B cell (primary cell): ENCODE data around the gene SH3RF3. TPM values are rescaled to one million over a fixed set of nuclear protein-coding genes. Genes with fewer than 3 reads are reported as not detected.

Experiments used
- ATAC-seq: fragments of 200-7000 bp; cut with Tn5 transposase; one replicate; pipeline ENCODE4 v1.10.0; 2021; ENCODE audit warnings: low read depth, mild to moderate bottlenecking, moderate number of reproducible peaks, moderate library complexity
- CTCF ChIA-PET: fragments of 350-600 bp; sonication (Branson Sonifier 250); formaldehyde crosslinking; loops from one replicate; lab custom pipeline; 2021; ENCODE audit warnings: antibody characterized with exemption, inconsistent platforms; lab: Charles Lee
- POLR2A ChIA-PET: fragments of 350-600 bp; sonication (Branson Sonifier 250); formaldehyde crosslinking; loops from one replicate; lab custom pipeline; 2021; ENCODE audit warnings: antibody characterized with exemption; lab: Charles Lee
- DNase-seq: peaks from one replicate; pipeline ENCODE4 v3.0.0; 2013
- H2AFZ ChIP-seq: 2 replicates; pipeline ENCODE4 v1.6.1; 2012; ENCODE audit warnings: mild to moderate bottlenecking, low read depth, low read length; ENCODE audit not compliant: insufficient read depth, poor library complexity, severe bottlenecking
- H3K27ac ChIP-seq, 2 donors: 1 replicate in 1 of 2; 2 replicates in 1 of 2; pipeline ENCODE4 v1.5.1; 2012 to 2013; ENCODE audit warnings: low read length in 2 of 2, mild to moderate bottlenecking in 2 of 2, moderate library complexity in 1 of 2
- H3K27me3 ChIP-seq, 4 experiments: fragments of 200-600 bp in 1 of 4; sonication (generic) in 1 of 4; replicated peaks in 1 of 4; 1 replicate in 2 of 4; 2 replicates in 2 of 4; pipeline versions ENCODE4 v1.6.1 to v1.7.0; 2013 to 2016; ENCODE audit warnings: low read length in 3 of 4, mild to moderate bottlenecking in 2 of 4, mixed read lengths in 1 of 4, moderate library complexity in 1 of 4; ENCODE audit not compliant: insufficient read depth in 4 of 4, control insufficient read depth in 3 of 4; ENCODE audit errors: control extremely low read depth in 1 of 4
- H3K36me3 ChIP-seq, 2 experiments: replicated peaks in 1 of 2; 1 replicate in 1 of 2; 2 replicates in 1 of 2; pipeline versions ENCODE4 v1.6.1 to v1.7.1; 2013; ENCODE audit warnings: low read length in 1 of 2; ENCODE audit not compliant: insufficient read depth in 2 of 2, control insufficient read depth in 1 of 2; ENCODE audit errors: control extremely low read depth in 1 of 2, extremely low read depth in 1 of 2
- H3K4me1 ChIP-seq, 2 donors: fragments of 200-600 bp in 1 of 2; sonication (generic) in 1 of 2; 1 replicate in 1 of 2; 2 replicates in 1 of 2; pipeline versions ENCODE4 v1.5.1 to v1.6.1; 2013 to 2017; ENCODE audit warnings: low read length in 2 of 2; ENCODE audit not compliant: control insufficient read depth in 2 of 2, insufficient read depth in 2 of 2
- H3K4me2 ChIP-seq: replicated peaks from 2 replicates; pipeline ENCODE3; 2012; ENCODE audit warnings: mild to moderate bottlenecking, low read depth, low read length; ENCODE audit not compliant: poor library complexity, severe bottlenecking
- H3K4me3 ChIP-seq, 5 experiments: fragments of 200-600 bp in 1 of 5; sonication (generic) in 1 of 5; 1 replicate in 3 of 5; 2 replicates in 2 of 5; pipeline versions ENCODE4 v1.5.1 to v1.7.0; 2011 to 2016; ENCODE audit warnings: low read length in 4 of 5, mild to moderate bottlenecking in 4 of 5, low read depth in 2 of 5, control low read depth in 1 of 5, moderate library complexity in 1 of 5; ENCODE audit not compliant: insufficient read depth in 1 of 5; ENCODE audit errors: control extremely low read depth in 1 of 5, extremely low read depth in 1 of 5
- H3K79me2 ChIP-seq: fragments of 200-600 bp; sonication (generic); one replicate; pipeline ENCODE4 v1.6.0; 2016; ENCODE audit warnings: low read length; ENCODE audit not compliant: control insufficient read depth, insufficient read depth
- H3K9ac ChIP-seq: fragments of 200-600 bp; sonication (generic); 2 replicates; pipeline ENCODE4 v1.6.1; 2017; ENCODE audit warnings: mild to moderate bottlenecking, low read length, moderate library complexity
- H3K9me3 ChIP-seq, 3 donors: one replicate each; pipeline versions ENCODE4 v1.6.1 to v1.7.1; 2013; ENCODE audit warnings: low read length in 2 of 3; ENCODE audit not compliant: control insufficient read depth in 2 of 3, insufficient read depth in 1 of 3; ENCODE audit errors: control extremely low read depth in 1 of 3
- H4K20me1 ChIP-seq: 2 replicates; pipeline ENCODE4 v1.6.0; 2012; ENCODE audit warnings: mild to moderate bottlenecking, low read length; ENCODE audit not compliant: insufficient read depth, control insufficient read depth, poor library complexity, severe bottlenecking
- H3K27ac Mint-ChIP-seq: one replicate; pipeline ENCODE4 v1.8.0; 2021; ENCODE audit warnings: mixed read lengths
- H3K27me3 Mint-ChIP-seq: one replicate; pipeline ENCODE4 v1.8.0; 2021; ENCODE audit warnings: mixed read lengths
- H3K4me1 Mint-ChIP-seq: one replicate; pipeline ENCODE4 v1.8.0; 2021; ENCODE audit warnings: mixed read lengths
- H3K4me3 Mint-ChIP-seq: one replicate; pipeline ENCODE4 v1.8.0; 2021; ENCODE audit warnings: mixed read lengths
- H3K9me3 Mint-ChIP-seq: one replicate; pipeline ENCODE4 v1.8.0; 2022; ENCODE audit warnings: mixed read lengths; ENCODE audit not compliant: insufficient read depth
- EZH2 ChIP-seq: IDR thresholded peaks from 2 replicates; pipeline ENCODE4 v1.6.1; 2012; ENCODE audit warnings: borderline replicate concordance, low read depth, mild to moderate bottlenecking, moderate library complexity, low read length; ENCODE audit not compliant: insufficient read depth, poor library complexity, severe bottlenecking
- WGBS: methylation state at CpG from one replicate; pipeline ENCODE4 v1.1.5; 2013; ENCODE audit warnings: missing lambda C conversion rate; ENCODE audit not compliant: insufficient coverage; 5-methylcytosine and 5-hydroxymethylcytosine counted together
- intact Hi-C: fragments of 100-400 bp; cut with micrococcal nuclease; formaldehyde crosslinking; loops from one replicate; pipeline ENCODE4 v1.10.0; 2022
- polyA plus RNA-seq: library from polyadenylated mRNA; depleted of rRNA; stranded (reverse); fragments of >200 nt; gene quantifications from 2 replicates; pipeline ENCODE4 v1.2.3, GENCODE V29; 2012
- total RNA-seq, 2 donors: library from RNA; stranded (reverse); fragments of 120-200 nt in 1 of 2; gene quantifications; 1 replicate in 1 of 2; 2 replicates in 1 of 2; pipeline versions ENCODE4 v1.2.3 to v1.2.4, GENCODE V29; 2013 to 2022
- TF ChIP-seq, protein P1 (sequence below): fragments of 200-600 bp; IDR thresholded peaks from one replicate; pipeline ENCODE4 v1.8.0; 2022; ENCODE audit warnings: antibody characterized with exemption, mild to moderate bottlenecking

The SH3RF3 gene
- total and polyA plus RNA-seq, 2 donors (not counting 1 experiment from before 2014, with no cell fraction given), result 0.07 to 1.2 TPM

DNA sequence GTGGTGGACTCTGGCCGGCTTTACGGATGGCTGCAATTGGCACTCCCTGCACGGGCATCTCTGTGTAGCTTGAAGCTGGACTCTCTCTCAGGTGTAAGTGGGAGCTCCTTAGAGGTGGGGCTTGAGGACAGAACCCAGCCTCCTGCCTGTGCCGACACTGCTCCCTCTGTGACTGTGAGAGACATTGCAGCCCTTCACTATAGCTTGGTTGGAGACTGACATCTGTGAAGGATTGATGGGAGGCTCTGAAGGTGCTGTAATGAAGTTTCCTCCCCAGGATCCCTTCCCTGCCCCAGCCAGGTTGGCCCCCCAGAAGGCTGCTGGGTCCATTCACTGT lies 166.7 kb downstream of the SH3RF3 start:
- Mint-ChIP-seq H3K9me3 (no peaks in the 10 kb centered on the region), H3K4me1 (no peaks in the 10 kb centered on the region), H3K4me3 (no peak overlapping the region), H3K27me3 (no peaks in the 10 kb centered on the region), H3K27ac (no peak overlapping the region)
- Histone ChIP-seq H3K9me3 (peaks cover 0 to 14% (median 0%) of the 10 kb centered on the region in 3 donors), H3K4me2 (no peak overlapping the region), H3K27me3 (no peaks in the 10 kb centered on the region), H3K9ac (no peak overlapping the region), H3K79me2 (peaks cover 7% of the 10 kb centered on the region), H3K36me3 (no peaks in the 10 kb centered on the region), H3K4me3 (no peak overlapping the region), H3K4me1 (no peaks in the 10 kb centered on the region), H3K27ac (no peak overlapping the region), H2AFZ (no peak overlapping the region), H4K20me1 (no peaks in the 10 kb centered on the region)
- 98% methylated on average over 4 of the region's 4 CpGs for WGBS
- intact Hi-C loops, result no loop called here
- TF ChIP-seq EZH2, result no peak
- TF ChIP-seq, protein P1, sequence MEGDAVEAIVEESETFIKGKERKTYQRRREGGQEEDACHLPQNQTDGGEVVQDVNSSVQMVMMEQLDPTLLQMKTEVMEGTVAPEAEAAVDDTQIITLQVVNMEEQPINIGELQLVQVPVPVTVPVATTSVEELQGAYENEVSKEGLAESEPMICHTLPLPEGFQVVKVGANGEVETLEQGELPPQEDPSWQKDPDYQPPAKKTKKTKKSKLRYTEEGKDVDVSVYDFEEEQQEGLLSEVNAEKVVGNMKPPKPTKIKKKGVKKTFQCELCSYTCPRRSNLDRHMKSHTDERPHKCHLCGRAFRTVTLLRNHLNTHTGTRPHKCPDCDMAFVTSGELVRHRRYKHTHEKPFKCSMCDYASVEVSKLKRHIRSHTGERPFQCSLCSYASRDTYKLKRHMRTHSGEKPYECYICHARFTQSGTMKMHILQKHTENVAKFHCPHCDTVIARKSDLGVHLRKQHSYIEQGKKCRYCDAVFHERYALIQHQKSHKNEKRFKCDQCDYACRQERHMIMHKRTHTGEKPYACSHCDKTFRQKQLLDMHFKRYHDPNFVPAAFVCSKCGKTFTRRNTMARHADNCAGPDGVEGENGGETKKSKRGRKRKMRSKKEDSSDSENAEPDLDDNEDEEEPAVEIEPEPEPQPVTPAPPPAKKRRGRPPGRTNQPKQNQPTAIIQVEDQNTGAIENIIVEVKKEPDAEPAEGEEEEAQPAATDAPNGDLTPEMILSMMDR, result no peak
- CTCF ChIA-PET, result no interaction called here
- ATAC-seq (no peak), DNase-seq (no peak)
- POLR2A ChIA-PET, result no interaction called here

DNA sequence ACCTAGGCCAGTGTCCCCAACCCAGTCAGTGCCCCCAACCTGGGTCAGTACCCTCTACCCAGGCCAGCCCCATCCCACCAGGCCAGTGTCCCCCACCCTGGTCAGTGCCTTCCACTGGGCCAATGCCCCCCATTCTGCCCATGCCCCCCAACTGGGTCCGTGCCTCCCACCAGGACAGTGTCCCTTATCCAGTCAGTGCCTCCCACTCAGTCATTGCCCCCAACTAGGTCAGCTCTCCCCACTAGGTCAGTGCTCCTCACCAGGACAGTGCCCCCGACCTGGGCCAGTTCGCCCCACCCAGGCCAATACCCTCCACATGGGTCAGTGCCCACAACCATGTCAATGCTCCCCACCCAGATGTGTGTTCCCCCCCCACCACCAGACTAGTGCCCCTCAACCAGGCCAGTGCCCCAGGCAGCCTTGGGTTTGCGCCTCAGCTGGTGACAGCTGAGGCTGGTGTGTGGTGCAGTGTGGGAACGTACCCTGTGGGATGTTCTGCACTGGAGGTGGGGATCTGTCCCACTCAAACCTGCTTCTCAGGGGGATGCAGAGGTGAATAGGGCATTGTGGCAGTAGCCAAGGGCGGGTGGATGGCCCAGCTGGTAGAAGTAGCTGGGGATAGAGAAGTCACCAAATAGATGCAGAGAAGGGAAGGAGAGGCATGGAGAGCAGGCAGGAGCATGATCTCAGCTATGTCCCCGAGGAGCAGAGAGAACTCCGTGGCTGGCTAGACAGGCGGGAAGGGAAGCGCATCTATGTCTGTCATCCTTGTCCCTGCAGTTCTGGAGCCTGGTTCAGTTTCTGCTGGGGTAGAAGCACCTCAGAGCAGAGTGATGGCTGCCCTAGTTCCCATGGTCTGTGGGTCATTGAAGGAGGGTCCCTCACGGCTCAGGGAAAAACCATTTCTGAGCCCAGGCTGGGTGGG lies 168.8 kb downstream of the SH3RF3 start:
- no peak overlapping the region for H3K4me3 Mint-ChIP-seq
- intact Hi-C loops, result no loop called here
- H3K27me3 Mint-ChIP-seq, result no peaks in the 10 kb centered on the region
- ATAC-seq, result no peak
- H3K9me3 Mint-ChIP-seq, result no peaks in the 10 kb centered on the region
- Histone ChIP-seq H3K4me2 (no peak overlapping the region), H3K36me3 (no peaks in the 10 kb centered on the region), H3K79me2 (peaks cover 7% of the 10 kb centered on the region), H3K9me3 (peaks cover 0 to 14% (median 0%) of the 10 kb centered on the region in 3 donors), H4K20me1 (no peaks in the 10 kb centered on the region), H3K27me3 (no peaks in the 10 kb centered on the region), H3K4me1 (no peaks in the 10 kb centered on the region), H3K9ac (no peak overlapping the region), H2AFZ (no peak overlapping the region), H3K27ac (no peak overlapping the region), H3K4me3 (no peak overlapping the region)
- no peaks in the 10 kb centered on the region for H3K4me1 Mint-ChIP-seq
- CTCF ChIA-PET, result no interaction called here
- TF ChIP-seq, protein P1, result no peak
- TF ChIP-seq EZH2, result no peak
- no peak overlapping the region for H3K27ac Mint-ChIP-seq
- DNase-seq, result no peak
- POLR2A ChIA-PET, result no interaction called here
- 88% methylated on average over 11 of the region's 11 CpGs for WGBS
